ENCODE data around the gene IQGAP3.

GRCh38 chr1:156598731-156599432, 26.5 kb upstream of the IQGAP3 start:
- TF ChIP-seq GATA3 (IDR thresholded peaks at IDR 0.05; ENCODE audit: low read depth, low read length), result no peak
- no peak for TF ChIP-seq GATA2 (IDR thresholded peaks at IDR 0.05; ENCODE audit: low read depth, low read length)

Measured in SH-SY5Y (cell line).